ENCODE data around the gene POP4. TPM values are rescaled to one million over a fixed set of nuclear protein-coding genes. Genes with fewer than 3 reads are reported as not detected.

Gene POP4
- total RNA-seq, 1 experiment from 2014 or later: 60.3 TPM

DNA sequence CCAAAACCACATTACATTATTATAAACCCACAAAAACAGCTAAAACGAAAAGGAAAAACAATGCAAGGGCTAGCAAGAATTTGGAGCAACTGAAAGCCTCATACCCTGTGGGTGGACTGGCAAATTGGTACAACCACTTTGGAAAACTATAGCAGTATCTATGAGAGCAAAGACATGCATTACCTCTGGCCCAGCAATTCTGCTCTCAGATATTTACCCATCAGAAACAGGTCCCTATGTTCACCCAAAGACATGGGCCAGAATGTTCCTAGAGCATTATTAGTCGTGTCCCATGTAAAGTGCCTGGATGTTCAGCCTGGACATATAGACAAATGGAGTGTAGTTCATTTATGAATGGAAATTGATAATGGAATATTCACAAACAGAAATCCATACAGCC, 27.9 kb downstream of the POP4 start:
- no TSS peak for BruUV-seq (replicated peaks)
- TF ChIP-seq CTCF (IDR thresholded peaks at IDR 0.05; ENCODE audit: unreplicated experiment): no peak
- Mint-ChIP-seq H3K27me3 (ENCODE audit: insufficient read depth, unreplicated experiment) (no peaks in the 10 kb centered on the region), H3K4me1 (ENCODE audit: insufficient read depth, unreplicated experiment) (no peaks in the 10 kb centered on the region), H3K36me3 (ENCODE audit: insufficient read depth, unreplicated experiment) (no peaks in the 10 kb centered on the region), H3K9me3 (ENCODE audit: unreplicated experiment) (no peaks in the 10 kb centered on the region), H3K27ac (ENCODE audit: low read depth, unreplicated experiment) (no peak overlapping the region), H3K4me3 (ENCODE audit: unreplicated experiment) (no peak overlapping the region)
- no peak for DNase-seq (ENCODE audit: unreplicated experiment)
- CTCF ChIA-PET: interaction anchor here (0.7 to 1.6 kb wide), 5 partner anchors 10 to 24 kb away, joined by 3 to 6 read pairs (median 3); no protein-coding TSS in a partner anchor
- POLR2A ChIA-PET: no interaction called here
- intact Hi-C loops (cut with micrococcal nuclease): no loop called here

GRCh38 chr19:29634423-29635130, 28.5 kb downstream of the POP4 start:
- Mint-ChIP-seq H3K9me3 (ENCODE audit: unreplicated experiment) (no peaks in the 10 kb centered on the region), H3K27ac (ENCODE audit: low read depth, unreplicated experiment) (no peak overlapping the region), H3K36me3 (ENCODE audit: insufficient read depth, unreplicated experiment) (no peaks in the 10 kb centered on the region), H3K27me3 (ENCODE audit: insufficient read depth, unreplicated experiment) (no peaks in the 10 kb centered on the region), H3K4me1 (ENCODE audit: insufficient read depth, unreplicated experiment) (no peaks in the 10 kb centered on the region), H3K4me3 (ENCODE audit: unreplicated experiment) (no peak overlapping the region)
- BruUV-seq (replicated peaks): no TSS peak
- ChIA-PET POLR2A (no interaction called here), CTCF (interaction anchor here (0.7 to 1.6 kb wide), 4 partner anchors 11 to 24 kb away, joined by 3 to 6 read pairs (median 3); no protein-coding TSS in a partner anchor)
- intact Hi-C loops (cut with micrococcal nuclease): no loop called here
- TF ChIP-seq CTCF (IDR thresholded peaks at IDR 0.05; ENCODE audit: unreplicated experiment): no peak
- no peak for DNase-seq (ENCODE audit: unreplicated experiment)

- no TSS peak for BruUV-seq (replicated peaks)
- Mint-ChIP-seq H3K36me3 (ENCODE audit: insufficient read depth, unreplicated experiment) (peaks cover 6% of the 10 kb centered on the region), H3K9me3 (ENCODE audit: unreplicated experiment) (no peaks in the 10 kb centered on the region), H3K4me1 (ENCODE audit: insufficient read depth, unreplicated experiment) (no peaks in the 10 kb centered on the region), H3K4me3 (ENCODE audit: unreplicated experiment) (no peak overlapping the region), H3K27ac (ENCODE audit: low read depth, unreplicated experiment) (no peak overlapping the region), H3K27me3 (ENCODE audit: insufficient read depth, unreplicated experiment) (peaks cover under 1% of the 10 kb centered on the region)
- TF ChIP-seq CTCF (IDR thresholded peaks at IDR 0.05; ENCODE audit: unreplicated experiment): no peak
- ChIA-PET POLR2A (no interaction called here), CTCF (interaction anchor here (1.1 to 1.7 kb wide), 2 partner anchors 12 to 25 kb away, joined by 3 to 5 read pairs; no protein-coding TSS in a partner anchor)
- DNase-seq (ENCODE audit: unreplicated experiment): no peak
- intact Hi-C loops (cut with micrococcal nuclease): no loop called here
Measured at GRCh38 chr19:29635963-29636362, 29.9 kb downstream of the POP4 start.

- ChIA-PET CTCF (interaction anchor here (0.5 to 1.7 kb wide), 4 partner anchors 13 to 909 kb away, joined by 3 to 5 read pairs (median 3); no protein-coding TSS in a partner anchor), POLR2A (no interaction called here)
- intact Hi-C loops (cut with micrococcal nuclease): no loop called here
- no peak for DNase-seq (ENCODE audit: unreplicated experiment)
- Mint-ChIP-seq H3K4me1 (ENCODE audit: insufficient read depth, unreplicated experiment) (no peaks in the 10 kb centered on the region), H3K4me3 (ENCODE audit: unreplicated experiment) (no peak overlapping the region), H3K27ac (ENCODE audit: low read depth, unreplicated experiment) (no peak overlapping the region), H3K27me3 (ENCODE audit: insufficient read depth, unreplicated experiment) (peaks cover 9% of the 10 kb centered on the region), H3K36me3 (ENCODE audit: insufficient read depth, unreplicated experiment) (peaks cover 6% of the 10 kb centered on the region), H3K9me3 (ENCODE audit: unreplicated experiment) (no peaks in the 10 kb centered on the region)
- no TSS peak for BruUV-seq (replicated peaks)
- no peak for TF ChIP-seq CTCF (IDR thresholded peaks at IDR 0.05; ENCODE audit: unreplicated experiment)
Measured at GRCh38 chr19:29636553-29637360, 30.7 kb downstream of the POP4 start.
